ENCODE data around the gene SCUBE3.

SCUBE3 gene

DNA sequence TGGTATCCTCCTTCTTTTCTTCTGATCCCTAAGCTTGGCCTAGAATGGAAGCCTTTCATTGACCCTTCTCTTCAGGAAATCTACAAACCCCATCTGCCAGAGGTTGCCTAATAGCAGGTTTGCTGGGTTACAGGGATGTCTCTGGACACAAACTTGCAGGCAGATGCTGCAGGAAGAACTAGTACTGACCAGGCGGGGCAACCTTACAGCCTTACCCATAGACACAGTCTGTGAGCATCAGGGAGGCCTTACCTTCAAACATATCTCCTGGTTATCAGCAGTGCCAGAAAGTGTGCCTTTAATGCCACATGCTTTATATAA is 2.6 kb downstream of the SCUBE3 start:
- no peak overlapping the region for H3K9ac ChIP-seq (ENCODE audit: low read length)
- H3K79me2 ChIP-seq (ENCODE audit: insufficient read depth, low read length) = no peaks in the 10 kb centered on the region
- H2AFZ ChIP-seq (ENCODE audit: low read depth, low read length, severe bottlenecking) = no peak overlapping the region
- no peak overlapping the region for H3K27ac ChIP-seq (ENCODE audit: low read depth, low read length)
- H3K9me2 ChIP-seq (replicated peaks; ENCODE audit: insufficient read depth, low read length) = no peaks in the 10 kb centered on the region
- H4K20me1 ChIP-seq (ENCODE audit: low read depth, low read length) = no peaks in the 10 kb centered on the region
- H3K4me2 ChIP-seq (ENCODE audit: low read depth, low read length, poor library complexity, severe bottlenecking) = no peak overlapping the region
- H3K36me3 ChIP-seq (ENCODE audit: low read length) = no peaks in the 10 kb centered on the region
- H3K27me3 ChIP-seq (ENCODE audit: low read length) = no peaks in the 10 kb centered on the region
- no peak for TF ChIP-seq EZH2phosphoT487 (conservative IDR thresholded peaks at IDR 0.05; ENCODE audit: low read length)
- TF ChIP-seq, protein P1, sequence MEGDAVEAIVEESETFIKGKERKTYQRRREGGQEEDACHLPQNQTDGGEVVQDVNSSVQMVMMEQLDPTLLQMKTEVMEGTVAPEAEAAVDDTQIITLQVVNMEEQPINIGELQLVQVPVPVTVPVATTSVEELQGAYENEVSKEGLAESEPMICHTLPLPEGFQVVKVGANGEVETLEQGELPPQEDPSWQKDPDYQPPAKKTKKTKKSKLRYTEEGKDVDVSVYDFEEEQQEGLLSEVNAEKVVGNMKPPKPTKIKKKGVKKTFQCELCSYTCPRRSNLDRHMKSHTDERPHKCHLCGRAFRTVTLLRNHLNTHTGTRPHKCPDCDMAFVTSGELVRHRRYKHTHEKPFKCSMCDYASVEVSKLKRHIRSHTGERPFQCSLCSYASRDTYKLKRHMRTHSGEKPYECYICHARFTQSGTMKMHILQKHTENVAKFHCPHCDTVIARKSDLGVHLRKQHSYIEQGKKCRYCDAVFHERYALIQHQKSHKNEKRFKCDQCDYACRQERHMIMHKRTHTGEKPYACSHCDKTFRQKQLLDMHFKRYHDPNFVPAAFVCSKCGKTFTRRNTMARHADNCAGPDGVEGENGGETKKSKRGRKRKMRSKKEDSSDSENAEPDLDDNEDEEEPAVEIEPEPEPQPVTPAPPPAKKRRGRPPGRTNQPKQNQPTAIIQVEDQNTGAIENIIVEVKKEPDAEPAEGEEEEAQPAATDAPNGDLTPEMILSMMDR (IDR thresholded peaks at IDR 0.05; ENCODE audit: insufficient read depth, low read length, poor library complexity, severe bottlenecking) = no peak
- no peaks in the 10 kb centered on the region for H3F3A ChIP-seq (ENCODE audit: insufficient read depth)
- H3K9me3 ChIP-seq (ENCODE audit: insufficient read depth, low read length) = no peaks in the 10 kb centered on the region
- H3K4me3 ChIP-seq (ENCODE audit: insufficient read depth, low read length, poor library complexity, severe bottlenecking) = no peak overlapping the region

DNA sequence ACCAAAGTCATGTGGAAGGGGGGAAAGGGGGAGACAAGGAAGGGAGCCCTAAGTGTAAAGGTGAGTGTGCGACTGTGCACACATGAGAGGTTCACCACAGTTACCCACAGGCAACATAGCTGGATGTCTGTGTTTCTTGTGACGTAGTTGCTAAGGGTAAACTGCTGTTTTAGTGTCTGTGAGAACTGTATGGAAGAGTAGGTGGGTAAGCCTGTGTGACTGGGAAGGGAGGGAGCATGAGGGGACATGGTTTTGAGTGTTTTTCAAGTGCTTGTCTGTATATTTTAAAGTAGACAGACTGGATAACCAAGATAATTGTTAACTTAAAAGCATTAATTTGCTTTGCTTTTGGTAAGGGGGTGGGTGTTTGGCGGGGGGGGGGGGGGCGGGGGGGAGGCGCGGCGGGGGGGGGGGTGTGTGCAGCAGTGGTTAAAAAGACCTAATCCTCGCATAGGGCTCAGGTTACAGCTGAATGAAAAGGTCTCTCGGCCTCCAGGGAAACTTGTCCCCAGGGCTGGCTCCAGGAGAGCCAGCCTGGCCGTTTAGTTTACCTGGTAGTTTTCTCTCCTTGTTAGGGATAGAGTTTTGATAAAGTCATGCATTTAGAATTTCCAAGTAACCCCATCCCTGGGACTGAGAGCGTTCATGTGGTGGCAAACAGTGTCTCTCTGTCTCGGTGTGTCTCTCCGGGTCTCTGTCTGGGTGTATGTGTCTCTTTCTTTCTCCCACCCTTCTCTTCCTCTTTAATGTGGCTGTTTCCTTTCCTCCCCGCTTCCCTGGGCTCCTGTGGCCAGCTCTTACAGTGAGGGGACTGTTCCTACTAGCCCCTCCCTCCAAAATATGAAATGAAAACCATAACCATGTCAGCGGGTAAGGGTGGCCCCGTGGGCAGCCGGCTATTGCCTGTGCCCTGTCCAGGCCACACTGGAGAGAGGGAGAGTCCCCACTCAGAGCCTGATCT is 3.4 kb downstream of the SCUBE3 start:
- Histone ChIP-seq H3K9me2 (replicated peaks; ENCODE audit: insufficient read depth, low read length) (no peaks in the 10 kb centered on the region), H2AFZ (ENCODE audit: low read depth, low read length, severe bottlenecking) (no peak overlapping the region), H3K79me2 (ENCODE audit: insufficient read depth, low read length) (no peaks in the 10 kb centered on the region), H3F3A (ENCODE audit: insufficient read depth) (no peaks in the 10 kb centered on the region), H3K4me2 (ENCODE audit: low read depth, low read length, poor library complexity, severe bottlenecking) (no peak overlapping the region), H3K9ac (ENCODE audit: low read length) (no peak overlapping the region), H3K27ac (ENCODE audit: low read depth, low read length) (no peak overlapping the region), H3K36me3 (ENCODE audit: low read length) (no peaks in the 10 kb centered on the region), H3K27me3 (ENCODE audit: low read length) (no peaks in the 10 kb centered on the region), H4K20me1 (ENCODE audit: low read depth, low read length) (no peaks in the 10 kb centered on the region), H3K4me3 (ENCODE audit: insufficient read depth, low read length, poor library complexity, severe bottlenecking) (no peak overlapping the region), H3K9me3 (ENCODE audit: insufficient read depth, low read length) (no peaks in the 10 kb centered on the region)
- TF ChIP-seq EZH2phosphoT487 (conservative IDR thresholded peaks at IDR 0.05; ENCODE audit: low read length) = no peak
- TF ChIP-seq, protein P1 (IDR thresholded peaks at IDR 0.05; ENCODE audit: insufficient read depth, low read length, poor library complexity, severe bottlenecking) = no peak

DNA sequence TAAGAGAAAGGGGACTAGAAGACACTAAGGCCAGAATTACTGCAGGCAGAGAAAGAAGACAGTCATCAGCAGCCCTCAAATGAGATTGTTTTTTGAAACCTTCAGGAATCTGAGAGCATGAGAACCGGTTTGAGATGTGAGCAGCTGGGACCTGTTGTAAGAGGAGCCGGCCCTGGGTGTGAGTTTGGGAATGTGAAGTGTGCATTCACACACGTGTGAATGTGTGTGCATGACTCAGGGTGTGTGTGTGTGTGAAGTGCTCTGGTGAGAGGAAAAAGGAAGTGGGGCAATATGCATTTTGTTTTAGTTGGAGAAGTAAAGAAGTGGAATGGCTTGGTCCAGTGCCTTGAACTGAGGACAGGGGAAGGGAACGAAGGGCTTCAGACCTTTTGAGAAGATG is 4.3 kb downstream of the SCUBE3 start:
- no peak overlapping the region for H3K4me3 ChIP-seq (ENCODE audit: insufficient read depth, low read length, poor library complexity, severe bottlenecking)
- H3K9me2 ChIP-seq (replicated peaks; ENCODE audit: insufficient read depth, low read length) = no peaks in the 10 kb centered on the region
- no peak overlapping the region for H3K4me2 ChIP-seq (ENCODE audit: low read depth, low read length, poor library complexity, severe bottlenecking)
- no peaks in the 10 kb centered on the region for H3F3A ChIP-seq (ENCODE audit: insufficient read depth)
- H2AFZ ChIP-seq (ENCODE audit: low read depth, low read length, severe bottlenecking) = no peak overlapping the region
- no peaks in the 10 kb centered on the region for H3K79me2 ChIP-seq (ENCODE audit: insufficient read depth, low read length)
- no peak overlapping the region for H3K27ac ChIP-seq (ENCODE audit: low read depth, low read length)
- TF ChIP-seq, protein P1 (IDR thresholded peaks at IDR 0.05; ENCODE audit: insufficient read depth, low read length, poor library complexity, severe bottlenecking) = no peak
- TF ChIP-seq EZH2phosphoT487 (conservative IDR thresholded peaks at IDR 0.05; ENCODE audit: low read length) = no peak
- H3K9me3 ChIP-seq (ENCODE audit: insufficient read depth, low read length) = no peaks in the 10 kb centered on the region
- H4K20me1 ChIP-seq (ENCODE audit: low read depth, low read length) = no peaks in the 10 kb centered on the region
- H3K36me3 ChIP-seq (ENCODE audit: low read length) = no peaks in the 10 kb centered on the region
- H3K9ac ChIP-seq (ENCODE audit: low read length) = no peak overlapping the region
- no peaks in the 10 kb centered on the region for H3K27me3 ChIP-seq (ENCODE audit: low read length)
